Trophoblast cell (in vitro differentiated cells and primary cell): Measurements from ENCODE around the gene IQSEC1.

Experiments
- DNase-seq, 2 donors: peaks; one replicate each; pipeline ENCODE4 v3.0.0-alpha.2; 2016
- H2AFZ ChIP-seq: 2 replicates; pipeline ENCODE4 v1.6.1; 2013; ENCODE audit warnings: low read length, moderate library complexity, mild to moderate bottlenecking; ENCODE audit not compliant: insufficient read depth, poor library complexity
- H2AK5ac ChIP-seq: 2 replicates; pipeline ENCODE4 v1.6.1; 2013; ENCODE audit warnings: mild to moderate bottlenecking, low read length
- H2BK120ac ChIP-seq: 2 replicates; pipeline ENCODE4 v1.6.1; 2013; ENCODE audit warnings: low read length, mild to moderate bottlenecking, moderate library complexity; ENCODE audit not compliant: insufficient read depth, poor library complexity
- H2BK12ac ChIP-seq: 2 replicates; pipeline ENCODE4 v1.6.1; 2013; ENCODE audit warnings: mild to moderate bottlenecking, low read length, moderate library complexity
- H2BK5ac ChIP-seq: 2 replicates; pipeline ENCODE4 v1.6.1; 2013; ENCODE audit warnings: low read length, low read depth, moderate library complexity, mild to moderate bottlenecking; ENCODE audit not compliant: poor library complexity
- H3K14ac ChIP-seq: 2 replicates; pipeline ENCODE4 v1.6.1; 2013; ENCODE audit warnings: mild to moderate bottlenecking, low read length
- H3K18ac ChIP-seq: 2 replicates; pipeline ENCODE4 v1.6.1; 2013; ENCODE audit warnings: mild to moderate bottlenecking, low read length
- H3K23ac ChIP-seq: 2 replicates; pipeline ENCODE4 v1.6.1; 2013; ENCODE audit warnings: low read length
- H3K27ac ChIP-seq: 2 replicates; pipeline ENCODE4 v1.5.1; 2013; ENCODE audit warnings: low read depth, mild to moderate bottlenecking, inconsistent platforms, low read length, moderate library complexity
- H3K27me3 ChIP-seq: 2 replicates; pipeline ENCODE4 v1.6.1; 2013; ENCODE audit warnings: inconsistent platforms, mild to moderate bottlenecking, low read length, moderate library complexity; ENCODE audit not compliant: insufficient read depth
- H3K36me3 ChIP-seq, 2 experiments: 1 replicate in 1 of 2; 2 replicates in 1 of 2; pipeline ENCODE4 v1.6.1; 2013; ENCODE audit warnings: low read length in 2 of 2, mild to moderate bottlenecking in 2 of 2, moderate library complexity in 1 of 2; ENCODE audit not compliant: insufficient read depth in 2 of 2, control insufficient read depth in 1 of 2
- H3K4ac ChIP-seq: 2 replicates; pipeline ENCODE4 v1.6.1; 2013; ENCODE audit warnings: low read depth, mild to moderate bottlenecking, low read length, moderate library complexity
- H3K4me1 ChIP-seq, 2 experiments: 1 replicate in 1 of 2; 2 replicates in 1 of 2; pipeline ENCODE4 v1.6.1; 2013; ENCODE audit warnings: low read length in 2 of 2, mild to moderate bottlenecking in 2 of 2, moderate library complexity in 1 of 2; ENCODE audit not compliant: insufficient read depth in 2 of 2, control insufficient read depth in 1 of 2
- H3K4me2 ChIP-seq: 2 replicates; pipeline ENCODE4 v1.6.1; 2013; ENCODE audit warnings: inconsistent platforms, mild to moderate bottlenecking, low read length, moderate library complexity
- H3K4me3 ChIP-seq: 2 replicates; pipeline ENCODE4 v1.5.1; 2013; ENCODE audit warnings: mild to moderate bottlenecking, low read depth, low read length, inconsistent platforms
- H3K79me1 ChIP-seq: one replicate; pipeline ENCODE4 v1.6.1; 2013; ENCODE audit warnings: low read length
- H3K79me2 ChIP-seq: 2 replicates; pipeline ENCODE4 v1.6.1; 2013; ENCODE audit warnings: low read length, mild to moderate bottlenecking; ENCODE audit not compliant: control insufficient read depth, insufficient read depth, poor library complexity
- H3K9ac ChIP-seq: 2 replicates; pipeline ENCODE4 v1.6.1; 2013; ENCODE audit warnings: mild to moderate bottlenecking, low read length
- H3K9me3 ChIP-seq: 2 replicates; pipeline ENCODE4 v1.6.1; 2013; ENCODE audit warnings: low read depth, mild to moderate bottlenecking, control low read depth, inconsistent platforms, low read length; ENCODE audit not compliant: insufficient read depth
- H4K12ac ChIP-seq: 2 replicates; pipeline ENCODE4 v1.6.1; 2013; ENCODE audit warnings: low read depth, mild to moderate bottlenecking, low read length, moderate library complexity
- H4K8ac ChIP-seq: 2 replicates; pipeline ENCODE4 v1.6.1; 2013; ENCODE audit warnings: low read depth, mild to moderate bottlenecking, low read length, moderate library complexity
- H4K91ac ChIP-seq: one replicate; pipeline ENCODE4 v1.6.1; 2013; ENCODE audit warnings: low read depth, mild to moderate bottlenecking, low read length, moderate library complexity
- WGBS: extraction: QIAGEN DNeasy Blood & Tissue Kit; methylation state at CpG from one replicate; pipeline ENCODE4 v1.1.7; 2013; ENCODE audit warnings: missing lambda C conversion rate; ENCODE audit not compliant: insufficient read length, insufficient coverage; ENCODE audit errors: extremely low coverage; 5-methylcytosine and 5-hydroxymethylcytosine counted together

The IQSEC1 gene

DNA sequence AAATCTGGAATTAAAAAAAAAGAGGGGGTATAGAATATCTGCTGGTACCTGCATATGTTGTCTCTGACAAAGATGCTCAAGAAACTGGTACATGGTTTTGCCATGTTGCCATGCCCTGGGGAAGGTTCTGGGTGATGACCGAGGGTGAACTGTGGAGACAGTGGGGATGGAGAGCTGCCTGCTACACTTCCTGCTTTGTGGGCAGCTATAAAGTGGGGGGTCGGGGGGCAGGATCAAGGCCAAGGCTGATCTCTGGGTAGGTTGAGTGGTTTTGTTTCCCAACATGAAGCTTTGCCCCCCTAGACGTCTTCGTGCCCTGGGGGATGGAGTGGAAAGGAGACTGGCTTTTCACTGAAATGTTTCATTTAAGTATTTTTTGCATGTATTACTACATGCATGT is 74.6 kb downstream of the IQSEC1 start:
- H2AK5ac ChIP-seq: no peak overlapping the region
- H2BK5ac ChIP-seq: no peak overlapping the region
- no peak overlapping the region for H3K14ac ChIP-seq
- no peak overlapping the region for H3K4me2 ChIP-seq
- no peaks in the 10 kb centered on the region for H3K36me3 ChIP-seq
- H3K9ac ChIP-seq: no peak overlapping the region
- H3K79me1 ChIP-seq: peaks cover 8% of the 10 kb centered on the region
- no peak overlapping the region for H3K27ac ChIP-seq
- H3K27me3 ChIP-seq: no peaks in the 10 kb centered on the region
- H4K12ac ChIP-seq: no peak overlapping the region
- H3K4ac ChIP-seq: no peak overlapping the region
- peaks cover 4% of the 10 kb centered on the region for H3K79me2 ChIP-seq
- H3K4me3 ChIP-seq: no peak overlapping the region
- WGBS: no CpG with 5 or more reads among the region's 4 CpGs
- H4K91ac ChIP-seq: no peak overlapping the region
- H2BK120ac ChIP-seq: no peak overlapping the region
- H4K8ac ChIP-seq: no peak overlapping the region
- no peak overlapping the region for H2BK12ac ChIP-seq
- peaks cover 0 to 2% of the 10 kb centered on the region in 2 experiments for H3K4me1 ChIP-seq
- DNase-seq: no peak
- no peaks in the 10 kb centered on the region for H3K9me3 ChIP-seq
- H3K18ac ChIP-seq: no peak overlapping the region
- H2AFZ ChIP-seq: no peak overlapping the region
- no peak overlapping the region for H3K23ac ChIP-seq

DNA sequence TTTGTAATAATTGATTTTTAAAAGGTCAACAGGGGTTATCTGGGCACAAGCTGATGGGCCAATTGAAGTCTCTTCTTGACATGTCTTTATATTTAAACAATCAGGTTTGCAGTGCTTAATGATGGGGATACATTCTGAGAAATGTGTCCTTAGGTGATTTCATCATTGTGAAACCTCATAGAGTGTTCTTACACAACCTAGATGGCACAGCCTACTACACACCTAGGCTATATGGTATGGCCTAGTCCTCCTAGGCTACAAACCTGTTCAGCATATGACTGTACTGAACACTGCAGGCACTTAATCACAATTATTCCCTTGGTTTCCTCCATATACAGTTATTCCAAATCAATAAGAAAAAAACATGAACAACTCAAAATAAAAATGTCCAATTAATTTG is 75.8 kb downstream of the IQSEC1 start:
- Histone ChIP-seq H4K91ac (no peak overlapping the region), H3K18ac (no peak overlapping the region), H3K23ac (no peak overlapping the region), H3K4me1 (peaks cover 7 to 10% of the 10 kb centered on the region in 2 experiments), H3K36me3 (no peaks in the 10 kb centered on the region), H3K4ac (no peak overlapping the region), H2AK5ac (no peak overlapping the region), H2BK120ac (no peak overlapping the region), H3K9ac (no peak overlapping the region), H3K79me1 (peaks cover 18% of the 10 kb centered on the region), H3K14ac (no peak overlapping the region), H2BK12ac (no peak overlapping the region), H3K9me3 (no peaks in the 10 kb centered on the region), H2AFZ (no peak overlapping the region), H3K79me2 (peaks cover 8% of the 10 kb centered on the region), H2BK5ac (no peak overlapping the region), H3K27me3 (no peaks in the 10 kb centered on the region), H4K12ac (no peak overlapping the region), H3K4me3 (no peak overlapping the region), H4K8ac (no peak overlapping the region), H3K27ac (no peak overlapping the region), H3K4me2 (no peak overlapping the region)
- DNase-seq: no peak

DNA sequence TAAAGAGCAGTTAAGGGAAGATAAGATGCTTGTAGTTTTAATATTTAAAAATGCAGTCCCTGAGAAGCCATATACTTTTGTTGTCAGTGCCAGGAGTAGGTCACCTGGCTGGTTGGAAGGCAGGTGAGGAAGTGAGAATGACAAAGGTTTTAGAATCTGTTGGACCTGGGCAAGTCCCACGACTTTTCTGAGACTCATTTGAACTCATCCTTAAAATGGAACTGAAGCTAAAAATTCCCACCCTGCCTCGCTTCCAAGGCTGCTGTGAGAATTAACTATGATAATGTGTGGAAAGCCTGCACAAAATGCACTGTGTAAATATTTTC is 77.1 kb downstream of the IQSEC1 start:
- Histone ChIP-seq H3K9ac (no peak overlapping the region), H3K4me2 (no peak overlapping the region), H3K14ac (no peak overlapping the region), H3K4ac (no peak overlapping the region), H3K36me3 (no peaks in the 10 kb centered on the region), H3K27me3 (no peaks in the 10 kb centered on the region), H3K27ac (no peak overlapping the region), H3K18ac (no peak overlapping the region), H4K8ac (no peak overlapping the region), H2BK5ac (no peak overlapping the region), H3K79me2 (peaks cover 10% of the 10 kb centered on the region), H3K4me1 (peaks cover 20 to 22% of the 10 kb centered on the region in 2 experiments), H3K79me1 (peaks cover 22% of the 10 kb centered on the region), H3K4me3 (no peak overlapping the region), H4K91ac (no peak overlapping the region), H2BK12ac (no peak overlapping the region), H2AFZ (no peak overlapping the region), H2BK120ac (no peak overlapping the region), H2AK5ac (no peak overlapping the region), H4K12ac (no peak overlapping the region), H3K23ac (no peak overlapping the region), H3K9me3 (no peaks in the 10 kb centered on the region)
- DNase-seq: no peak
- WGBS: no CpG with 5 or more reads among the region's 2 CpGs

DNA sequence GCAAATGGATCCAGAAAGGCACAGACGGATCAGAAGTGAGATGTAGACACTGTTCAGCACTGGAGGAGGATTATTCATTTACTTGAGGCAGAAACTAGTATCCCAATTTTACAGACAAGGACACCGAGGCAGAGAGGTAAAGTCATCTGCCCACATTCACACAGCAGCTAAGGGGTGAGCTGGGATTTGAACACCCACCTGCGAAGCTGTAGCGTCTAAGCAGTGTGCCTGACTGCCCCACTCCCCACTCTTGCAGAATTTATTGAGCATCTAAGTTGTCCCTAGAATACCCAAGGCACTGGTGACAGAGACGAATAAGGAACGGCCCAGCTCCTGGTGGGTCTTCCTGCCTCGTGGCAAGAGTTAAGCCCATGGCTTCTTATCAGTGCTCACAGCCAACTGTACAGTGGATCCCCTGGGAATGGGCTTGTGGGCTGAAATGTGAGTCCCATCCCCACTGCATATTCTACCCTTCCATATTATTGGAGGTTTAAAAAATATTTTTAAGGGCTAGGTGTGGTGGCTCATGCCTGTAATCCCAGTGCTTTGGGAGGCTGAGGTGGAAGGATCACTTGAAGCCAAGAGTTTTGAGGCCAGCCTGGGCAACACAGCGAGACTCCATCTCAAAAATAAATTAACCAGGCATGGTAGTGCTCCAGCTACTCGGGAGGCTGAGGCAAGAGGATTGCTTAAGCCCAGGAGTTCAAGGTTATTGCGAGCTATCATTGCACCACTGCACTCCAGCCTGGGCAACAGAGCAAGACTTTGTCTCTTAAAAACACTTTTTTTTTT is 77.6 kb downstream of the IQSEC1 start:
- Histone ChIP-seq H3K27ac (no peak overlapping the region), H4K91ac (no peak overlapping the region), H3K27me3 (no peaks in the 10 kb centered on the region), H3K9me3 (no peaks in the 10 kb centered on the region), H3K79me1 (peaks cover 25% of the 10 kb centered on the region), H4K12ac (no peak overlapping the region), H3K4me1 (peaks cover 23 to 26% of the 10 kb centered on the region in 2 experiments), H3K36me3 (no peaks in the 10 kb centered on the region), H2AK5ac (no peak overlapping the region), H3K9ac (no peak overlapping the region), H3K4ac (no peak overlapping the region), H3K79me2 (peaks cover 10% of the 10 kb centered on the region), H3K4me3 (no peak overlapping the region), H2BK12ac (no peak overlapping the region), H3K18ac (no peak overlapping the region), H4K8ac (peak overlapping the region; percentile 20), H3K23ac (no peak overlapping the region), H3K4me2 (peak overlapping the region; percentile 93), H2BK120ac (no peak overlapping the region), H3K14ac (no peak overlapping the region), H2AFZ (no peak overlapping the region), H2BK5ac (no peak overlapping the region)
- no peak for DNase-seq
- no CpG with 5 or more reads among the region's 10 CpGs for WGBS
